NCI-H1092 treated with DMSO at 0.1 percent for 48 hours (cell line): ENCODE results near the gene HLA-DQB1.
A peak's percentile ranks its signal among the peaks of the same experiment; 100 is the strongest.
"Not testable (repeated sequence)": the region's sequence is repeated elsewhere in the genome, so short reads cannot be mapped to it uniquely, and the experiment has no call there.

Source experiments
- DNase-seq: peaks from one replicate; lab custom pipeline; 2025; lab: John Stamatoyannopoulos, UW

Gene HLA-DQB1

GRCh38 chr6:32666420-32667300, at the start of gene HLA-DQB1:
HLA-DQB1 (minus strand) TSS chr6:32666657; CDS start chr6:32666607, 50 bp downstream.
- no peak for DNase-seq

GRCh38 chr6:32713241-32713640, 46.8 kb upstream of the HLA-DQB1 start:
- DNase-seq: no peak

- DNase-seq: no peak
Observed at GRCh38 chr6:32709625-32710024, 43.2 kb upstream of the HLA-DQB1 start.

GRCh38 chr6:32705164-32705563, 38.7 kb upstream of the HLA-DQB1 start:
- not testable (repeated sequence) for DNase-seq

GRCh38 chr6:32703347-32703746, 36.9 kb upstream of the HLA-DQB1 start:
- DNase-seq: no peak

- DNase-seq: peak; percentile 27
Observed at GRCh38 chr6:32700391-32701040, 34.1 kb upstream of the HLA-DQB1 start.

- no peak for DNase-seq
Observed at GRCh38 chr6:32697031-32697430, 30.6 kb upstream of the HLA-DQB1 start.

- no peak for DNase-seq
Observed at GRCh38 chr6:32692019-32692418, 25.6 kb upstream of the HLA-DQB1 start.

- DNase-seq: no peak
Observed at GRCh38 chr6:32689531-32690501, 23.4 kb upstream of the HLA-DQB1 start.

GRCh38 chr6:32685603-32686002, 19.1 kb upstream of the HLA-DQB1 start:
- DNase-seq: no peak

GRCh38 chr6:32684246-32684645, 17.8 kb upstream of the HLA-DQB1 start:
- no peak for DNase-seq

- DNase-seq: no peak
Observed at GRCh38 chr6:32680055-32680454, 13.6 kb upstream of the HLA-DQB1 start.

GRCh38 chr6:32679492-32679891, 13.0 kb upstream of the HLA-DQB1 start:
- no peak for DNase-seq

GRCh38 chr6:32674123-32674522, 7.7 kb upstream of the HLA-DQB1 start:
- not testable (repeated sequence) for DNase-seq

GRCh38 chr6:32671908-32672307, 5.5 kb upstream of the HLA-DQB1 start:
- DNase-seq: not testable (repeated sequence)

- DNase-seq: no peak
Observed at GRCh38 chr6:32669893-32670292, 3.4 kb upstream of the HLA-DQB1 start.

- no peak for DNase-seq
Observed at GRCh38 chr6:32669240-32669639, 2.8 kb upstream of the HLA-DQB1 start.

- DNase-seq: no peak
Observed at GRCh38 chr6:32668226-32668747, 1.8 kb upstream of the HLA-DQB1 start.

GRCh38 chr6:32665661-32666060, 796 bp downstream of the HLA-DQB1 start:
- no peak for DNase-seq

- DNase-seq: no peak
Observed at GRCh38 chr6:32664827-32665362, 1.6 kb downstream of the HLA-DQB1 start.

GRCh38 chr6:32664354-32664753, 2.1 kb downstream of the HLA-DQB1 start:
- no peak for DNase-seq

- DNase-seq: no peak
Observed at GRCh38 chr6:32662836-32663235, 3.6 kb downstream of the HLA-DQB1 start.
